Kidney epithelial cell (primary cell): Measurements from ENCODE around the gene GRID2. TPM values are rescaled to one million over a fixed set of nuclear protein-coding genes. Genes with fewer than 3 reads are reported as not detected.

Source experiments
- DNase-seq: peaks from one replicate; pipeline ENCODE4 v3.0.0-alpha.2; 2010; ENCODE audit warnings: low read depth
- H3K27me3 ChIP-seq: 2 replicates; pipeline ENCODE4 v1.6.0; 2011; ENCODE audit warnings: low read length; ENCODE audit not compliant: control insufficient read depth, insufficient read depth
- H3K36me3 ChIP-seq: 2 replicates; pipeline ENCODE4 v1.5.1; 2011; ENCODE audit warnings: low read length; ENCODE audit not compliant: control insufficient read depth, insufficient read depth
- H3K4me3 ChIP-seq: 2 replicates; pipeline ENCODE4 v1.5.1; 2011; ENCODE audit warnings: low read depth, mild to moderate bottlenecking, control low read depth, low read length
- CTCF ChIP-seq: IDR thresholded peaks from 2 replicates; pipeline ENCODE4 v1.5.1; 2011; ENCODE audit warnings: mild to moderate bottlenecking, moderate library complexity, low read length, control low read depth, inconsistent platforms; ENCODE audit not compliant: insufficient read depth, poor library complexity, severe bottlenecking
- total RNA-seq: library from RNA; depleted of rRNA; stranded (reverse); fragments of >200 nt; gene quantifications from 2 replicates; pipeline ENCODE4 v1.2.3, GENCODE V29; 2015

The GRID2 gene
- total RNA-seq, 1 donor from 2014 or later = not detected

- no peaks in the 10 kb centered on the region for H3K36me3 ChIP-seq
- no peaks in the 10 kb centered on the region for H3K27me3 ChIP-seq
- H3K4me3 ChIP-seq = no peak overlapping the region
- no peak for DNase-seq
- no peak for TF ChIP-seq CTCF
Measured at GRCh38 chr4:93654211-93654610, 1350.4 kb downstream of the GRID2 start.

- TF ChIP-seq CTCF = no peak
- DNase-seq = no peak
- Histone ChIP-seq H3K4me3 (no peak overlapping the region), H3K36me3 (no peaks in the 10 kb centered on the region), H3K27me3 (no peaks in the 10 kb centered on the region)
Measured at GRCh38 chr4:93657527-93657926, 1353.8 kb downstream of the GRID2 start.

- no peak for TF ChIP-seq CTCF
- Histone ChIP-seq H3K27me3 (no peaks in the 10 kb centered on the region), H3K4me3 (no peak overlapping the region), H3K36me3 (no peaks in the 10 kb centered on the region)
- DNase-seq = no peak
Measured at GRCh38 chr4:93658443-93658842, 1354.7 kb downstream of the GRID2 start.

- no peaks in the 10 kb centered on the region for H3K36me3 ChIP-seq
- peak; percentile 1 for DNase-seq
- no peak for TF ChIP-seq CTCF
- H3K4me3 ChIP-seq = no peak overlapping the region
- H3K27me3 ChIP-seq = no peaks in the 10 kb centered on the region
Measured at GRCh38 chr4:93659629-93660028, 1355.9 kb downstream of the GRID2 start.

GRCh38 chr4:93660036-93660435 is 1356.3 kb downstream of the GRID2 start:
- DNase-seq = no peak
- H3K27me3 ChIP-seq = no peaks in the 10 kb centered on the region
- no peaks in the 10 kb centered on the region for H3K36me3 ChIP-seq
- no peak for TF ChIP-seq CTCF
- H3K4me3 ChIP-seq = no peak overlapping the region

GRCh38 chr4:93670434-93670833 is 1366.7 kb downstream of the GRID2 start:
- H3K27me3 ChIP-seq = no peaks in the 10 kb centered on the region
- TF ChIP-seq CTCF = no peak
- no peaks in the 10 kb centered on the region for H3K36me3 ChIP-seq
- no peak overlapping the region for H3K4me3 ChIP-seq
- DNase-seq = no peak
